Dermis blood vessel endothelial cell (primary cell): Measurements from ENCODE around the gene PTPRK. TPM values are rescaled to one million over a fixed set of nuclear protein-coding genes. Genes with fewer than 3 reads are reported as not detected.
A peak's percentile ranks its signal among the peaks of the same experiment; 100 is the strongest.

Experiments used
- DNase-seq: peaks from one replicate; pipeline ENCODE4 v3.0.0; 2010
- total RNA-seq: library from RNA; depleted of rRNA; stranded (reverse); fragments of >200 nt; gene quantifications from 2 replicates; pipeline ENCODE4 v1.2.3, GENCODE V29; 2014

PTPRK gene
- total RNA-seq, result 104 and 120 TPM in 2 replicates

GRCh38 chr6:128520436-128521281 is at the start of gene PTPRK:
Gene PTPRK, minus strand, starts transcription at chr6:128520599. Its CDS starts 241 bp downstream, at chr6:128520358.
- DNase-seq, result peak; percentile 96

GRCh38 chr6:128567029-128567428 is 46.6 kb upstream of the PTPRK start:
- DNase-seq, result no peak

GRCh38 chr6:128560966-128561365 is 40.6 kb upstream of the PTPRK start:
- no peak for DNase-seq

- no peak for DNase-seq
These were observed 38.5 kb upstream of the PTPRK start for GRCh38 chr6:128558924-128559323.

GRCh38 chr6:128558021-128558420 is 37.6 kb upstream of the PTPRK start:
- no peak for DNase-seq

GRCh38 chr6:128557081-128557480 is 36.7 kb upstream of the PTPRK start:
- DNase-seq, result no peak

GRCh38 chr6:128554302-128554701 is 33.9 kb upstream of the PTPRK start:
- peak; percentile 47 for DNase-seq

- no peak for DNase-seq
These were observed 20.9 kb upstream of the PTPRK start for GRCh38 chr6:128541261-128541660.

- DNase-seq, result no peak
These were observed 18.4 kb upstream of the PTPRK start for GRCh38 chr6:128538763-128539162.

GRCh38 chr6:128532827-128533226 is 12.4 kb upstream of the PTPRK start:
- DNase-seq, result no peak

- DNase-seq, result no peak
These were observed 11.7 kb upstream of the PTPRK start for GRCh38 chr6:128532136-128532535.

GRCh38 chr6:128531696-128532095 is 11.3 kb upstream of the PTPRK start:
- no peak for DNase-seq

GRCh38 chr6:128528241-128528640 is 7.8 kb upstream of the PTPRK start:
- DNase-seq, result no peak

- DNase-seq, result no peak
These were observed 7.0 kb upstream of the PTPRK start for GRCh38 chr6:128527375-128527774.

- no peak for DNase-seq
These were observed 5.9 kb upstream of the PTPRK start for GRCh38 chr6:128526152-128526914.

- DNase-seq, result no peak
These were observed 5.0 kb upstream of the PTPRK start for GRCh38 chr6:128525406-128525805.

- no peak for DNase-seq
These were observed 858 bp upstream of the PTPRK start for GRCh38 chr6:128521282-128521632.

- peak; percentile 72 for DNase-seq
These were observed 416 bp downstream of the PTPRK start for GRCh38 chr6:128519931-128520435.

GRCh38 chr6:128519132-128519930 is 1.1 kb downstream of the PTPRK start:
- DNase-seq, result peak; percentile 69

- DNase-seq, result peak; percentile 29
These were observed 1.8 kb downstream of the PTPRK start for GRCh38 chr6:128518434-128519131.

GRCh38 chr6:128517124-128517523 is 3.3 kb downstream of the PTPRK start:
- no peak for DNase-seq

- peak; percentile 77 for DNase-seq
These were observed 3.9 kb downstream of the PTPRK start for GRCh38 chr6:128516514-128516898.
